NCI-H2227 (cell line): ENCODE results near the gene COLEC12.

Experiments
- DNase-seq: peaks from one replicate; lab custom pipeline; 2025; ENCODE audit not compliant: unreplicated experiment; lab: John Stamatoyannopoulos, UW

Gene COLEC12

DNA sequence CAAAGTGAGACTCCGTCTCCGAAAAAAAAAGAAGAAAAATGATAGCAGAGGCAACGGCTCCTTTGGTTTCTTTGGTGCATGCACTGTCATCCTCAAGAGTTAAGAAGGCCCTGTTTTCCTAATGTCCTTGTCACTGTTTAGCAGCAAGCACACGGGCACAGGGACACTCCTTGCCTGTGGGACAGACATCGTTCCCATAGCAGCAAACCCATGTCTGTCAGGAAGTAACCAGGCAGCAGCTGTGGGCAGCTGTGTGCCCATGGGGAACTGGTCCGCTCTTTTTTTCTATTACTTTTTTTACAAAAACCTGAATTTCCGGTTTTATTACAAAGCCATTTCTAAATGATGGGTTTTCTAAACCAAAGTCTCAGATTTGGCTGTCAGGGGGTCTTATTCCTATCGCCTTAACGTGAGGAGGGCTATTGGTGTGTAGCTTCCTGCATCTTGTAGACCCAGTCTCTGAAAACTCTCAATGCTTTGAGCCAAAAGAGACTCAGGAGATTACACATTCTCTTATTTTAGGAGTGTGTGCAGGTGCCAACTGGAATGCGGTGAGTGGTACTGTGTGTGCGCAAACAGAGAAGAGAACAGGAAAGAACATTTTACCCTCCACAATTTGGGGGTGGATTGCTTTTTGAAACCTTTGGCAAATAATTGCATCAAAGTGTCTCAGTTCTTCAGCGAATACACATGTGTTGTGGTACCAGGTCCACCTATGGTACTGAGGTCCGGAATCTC, 109.6 kb downstream of the COLEC12 start:
- DNase-seq: no peak

DNA sequence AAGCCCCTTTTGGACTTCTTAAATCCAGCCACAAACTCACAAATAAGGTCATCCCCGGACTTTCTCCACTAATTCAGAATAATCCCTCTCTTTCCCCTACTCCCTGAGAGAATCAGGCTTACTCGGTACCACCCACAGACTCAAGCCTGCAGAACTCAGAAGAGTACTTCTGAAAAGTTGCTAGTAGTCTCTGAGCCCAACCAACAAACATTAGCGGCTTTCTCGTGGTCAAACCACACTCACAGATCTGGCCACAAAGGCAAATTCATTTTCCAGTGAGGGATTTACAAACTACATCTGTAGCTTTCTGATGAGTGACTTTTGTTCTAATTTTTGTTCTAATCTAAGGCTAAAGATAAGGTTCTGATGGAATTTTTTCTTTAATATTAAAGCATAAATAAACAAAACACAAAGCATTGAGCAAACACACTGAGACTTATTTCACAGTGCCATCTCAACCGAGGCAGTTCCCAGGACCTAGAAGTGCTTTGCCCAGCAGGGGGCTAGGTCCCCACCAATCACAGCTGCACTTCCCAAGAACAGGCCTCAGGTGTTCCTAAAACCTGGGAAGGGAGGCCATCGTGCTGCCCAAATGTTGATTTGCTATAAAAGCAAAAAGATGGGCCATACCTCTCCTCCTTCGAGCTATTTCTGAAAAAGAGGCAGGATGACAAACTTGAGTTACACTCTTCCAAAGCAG, 110.7 kb downstream of the COLEC12 start:
- DNase-seq: no peak

DNA sequence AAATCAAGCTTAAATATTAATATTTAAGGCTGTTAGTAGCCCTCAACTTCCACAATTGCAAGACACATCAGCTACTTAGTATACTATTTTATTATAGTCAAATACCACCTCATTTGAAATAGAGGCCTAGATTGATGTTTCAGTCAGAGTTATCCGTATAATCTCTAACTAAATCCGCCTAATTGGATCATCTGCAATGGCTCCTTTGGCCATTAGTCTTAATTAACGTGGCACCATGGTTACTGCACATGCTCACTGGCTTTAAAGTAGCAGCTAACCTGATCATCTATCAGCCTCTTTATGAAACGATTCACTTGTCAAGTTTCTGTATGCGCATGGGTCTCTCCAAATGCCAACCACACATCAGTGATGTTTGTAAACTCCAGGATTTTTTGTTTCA, 112.3 kb downstream of the COLEC12 start:
- no peak for DNase-seq

DNA sequence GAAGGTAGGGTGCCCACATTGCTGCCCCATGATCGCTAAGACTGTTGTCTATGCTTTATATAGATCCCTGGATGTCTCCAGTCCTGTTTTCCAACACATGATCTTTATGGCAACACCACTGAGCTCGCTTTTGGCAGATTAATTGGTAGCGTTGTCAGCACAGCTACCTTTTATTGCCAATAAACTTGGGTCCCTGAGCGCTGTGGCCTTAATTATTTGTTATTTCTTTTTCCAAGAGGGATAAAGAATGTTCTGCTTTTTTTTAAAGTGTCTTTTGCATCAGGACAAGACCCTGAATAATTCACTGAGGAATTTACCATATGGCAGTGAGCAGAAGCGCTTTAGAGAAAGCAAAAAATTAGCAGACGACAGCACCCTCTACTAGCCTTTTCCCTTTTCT, 113.5 kb downstream of the COLEC12 start:
- no peak for DNase-seq

DNA sequence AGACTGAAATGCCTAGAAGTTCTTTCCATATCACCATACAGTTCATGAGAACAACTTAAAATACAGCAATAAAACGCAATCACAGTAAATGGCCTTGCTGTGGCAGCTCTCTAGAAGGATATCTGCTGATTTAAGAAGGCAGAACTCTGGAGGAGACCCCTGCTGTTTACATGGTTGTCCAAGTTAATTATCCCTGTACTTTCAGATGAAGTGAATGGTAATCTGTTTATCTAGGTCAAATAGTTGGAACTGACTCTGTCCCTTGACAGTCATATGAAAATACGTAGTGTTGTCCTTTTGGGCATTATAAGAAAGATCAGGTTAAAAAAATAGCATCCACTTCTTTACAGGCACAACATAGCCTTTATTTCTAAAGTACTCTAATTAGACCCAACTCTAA, 115.6 kb downstream of the COLEC12 start:
- DNase-seq: no peak

DNA sequence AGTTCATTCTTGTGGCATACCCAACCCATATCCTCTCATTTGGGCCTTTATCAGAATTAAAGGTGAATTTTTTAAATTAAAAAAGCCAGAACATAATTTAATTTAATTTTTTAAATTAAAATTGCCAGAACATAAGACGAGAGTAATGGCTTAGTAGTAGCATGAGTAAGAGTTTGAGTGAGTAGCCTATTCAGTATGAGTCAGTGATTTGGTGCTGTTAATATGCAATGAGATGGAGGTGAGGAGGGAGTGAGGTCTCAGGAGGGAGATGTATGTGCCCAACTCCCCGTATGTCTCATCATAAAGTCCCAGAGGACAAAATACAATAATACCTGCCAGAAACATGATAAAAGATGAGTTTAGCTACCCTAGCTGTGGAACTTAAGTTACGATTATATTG, 117.4 kb downstream of the COLEC12 start:
- DNase-seq: no peak

DNA sequence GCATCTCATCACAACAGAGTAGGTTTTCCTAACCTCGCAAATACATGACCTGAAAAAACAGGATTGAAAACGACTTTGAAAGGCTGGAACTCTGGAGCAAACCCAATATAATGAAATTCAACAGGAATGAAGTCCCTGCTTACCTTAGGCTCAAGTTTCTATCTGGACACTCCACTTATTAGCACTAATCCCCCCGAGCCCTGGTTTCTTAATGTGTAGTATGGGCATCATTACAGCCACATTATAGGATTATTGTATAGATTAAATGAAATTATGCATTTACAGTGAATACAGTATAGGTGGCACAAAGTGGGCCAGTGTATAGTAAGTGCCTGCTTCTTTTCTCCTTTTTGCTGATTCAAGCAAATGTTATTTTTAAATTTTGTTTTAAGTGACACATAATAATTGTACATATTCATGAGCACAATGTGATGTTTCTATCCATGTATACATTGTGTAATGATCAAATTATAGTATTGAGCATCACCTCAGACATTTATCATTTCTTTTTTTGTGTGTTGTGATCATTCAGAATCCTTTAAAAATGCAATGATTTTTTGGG, 118.0 kb downstream of the COLEC12 start:
- DNase-seq: no peak

DNA sequence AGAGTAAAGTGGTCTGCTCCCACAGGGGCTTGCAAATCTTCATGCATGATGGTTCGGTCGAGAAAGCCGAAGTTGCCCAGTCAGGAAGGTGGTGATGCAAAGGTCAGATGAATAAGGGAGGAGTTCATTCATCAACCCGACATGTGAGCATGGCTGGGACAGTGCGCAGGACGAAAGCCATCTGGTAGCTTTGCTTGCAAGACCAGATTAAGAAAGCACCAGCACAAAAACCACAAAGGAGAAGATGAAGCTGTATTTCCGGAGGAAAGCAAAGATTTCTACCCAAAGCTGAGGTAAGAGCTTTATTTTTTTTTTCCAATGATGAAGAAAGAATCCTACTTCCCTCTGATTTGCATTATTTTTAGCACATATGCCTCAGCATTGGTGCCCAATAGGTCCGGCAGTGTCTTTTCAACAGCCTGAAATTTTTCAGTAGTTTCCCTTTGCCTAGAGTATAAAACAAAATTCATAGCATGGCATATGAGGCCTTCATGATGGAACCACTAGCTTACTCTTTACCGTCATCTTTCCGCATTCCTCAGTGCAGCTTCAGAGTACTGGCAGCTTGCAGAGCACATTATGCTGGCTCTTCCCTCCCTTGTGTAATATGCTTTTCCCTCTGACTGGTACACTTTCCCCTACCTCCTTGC, 120.7 kb downstream of the COLEC12 start:
- no peak for DNase-seq

DNA sequence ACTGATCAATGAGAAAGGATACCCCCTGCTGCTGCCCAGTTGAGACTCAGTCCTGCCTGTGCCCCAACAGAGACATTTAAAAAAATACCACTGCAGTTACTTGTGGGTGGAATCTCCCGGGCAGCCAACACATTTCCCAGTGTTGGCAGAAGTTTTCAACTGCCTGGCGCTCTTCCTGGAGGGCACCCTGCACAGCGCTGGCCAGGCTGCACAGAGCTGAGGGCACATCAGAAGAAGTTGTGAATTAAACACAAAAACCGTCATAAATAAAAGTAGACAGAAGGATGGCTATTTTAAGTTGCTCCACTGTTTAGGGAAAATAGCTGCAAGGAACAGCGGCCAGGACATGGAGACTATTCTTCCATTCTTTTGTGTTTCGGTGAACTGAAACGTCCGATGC, 122.4 kb downstream of the COLEC12 start:
- no peak for DNase-seq

DNA sequence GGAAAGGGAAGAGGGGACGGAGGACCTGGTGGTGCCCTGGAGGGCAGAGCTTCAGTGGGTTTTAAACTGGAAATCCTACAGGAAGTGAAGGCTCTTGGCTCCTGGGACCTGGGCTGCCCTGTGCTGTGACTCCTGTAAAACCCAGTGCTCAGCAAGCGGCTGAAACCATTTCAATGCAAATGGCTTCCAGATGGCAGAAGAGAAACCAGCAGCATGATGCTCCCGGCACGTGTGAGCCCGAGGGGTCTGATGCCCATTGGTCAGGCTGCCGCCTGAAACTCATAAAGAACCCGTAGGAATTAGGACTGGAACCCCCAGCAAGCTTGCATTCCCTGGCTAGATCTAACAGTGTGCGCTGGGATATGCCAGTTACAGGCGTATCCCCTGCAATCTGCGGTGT, 123.4 kb downstream of the COLEC12 start:
- DNase-seq: no peak

DNA sequence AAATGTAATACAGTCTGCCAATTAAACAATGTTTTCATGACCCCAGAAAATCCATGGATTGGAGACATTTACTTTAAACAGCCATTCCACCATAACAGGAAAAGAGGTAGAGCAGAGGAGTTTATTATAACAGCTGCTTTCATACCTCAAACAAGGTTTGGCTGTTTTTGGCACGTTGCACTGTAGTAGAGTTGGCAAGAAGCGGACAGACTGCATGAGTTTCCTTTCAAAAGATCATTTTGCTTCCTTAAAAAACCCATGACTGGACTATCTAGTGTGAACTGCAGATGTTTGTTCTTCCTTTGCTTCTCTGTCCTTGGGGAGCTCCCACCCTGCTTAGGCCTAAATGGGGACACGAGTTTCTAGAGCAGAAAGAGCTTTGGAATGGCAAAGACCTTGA, 124.2 kb downstream of the COLEC12 start:
- no peak for DNase-seq

DNA sequence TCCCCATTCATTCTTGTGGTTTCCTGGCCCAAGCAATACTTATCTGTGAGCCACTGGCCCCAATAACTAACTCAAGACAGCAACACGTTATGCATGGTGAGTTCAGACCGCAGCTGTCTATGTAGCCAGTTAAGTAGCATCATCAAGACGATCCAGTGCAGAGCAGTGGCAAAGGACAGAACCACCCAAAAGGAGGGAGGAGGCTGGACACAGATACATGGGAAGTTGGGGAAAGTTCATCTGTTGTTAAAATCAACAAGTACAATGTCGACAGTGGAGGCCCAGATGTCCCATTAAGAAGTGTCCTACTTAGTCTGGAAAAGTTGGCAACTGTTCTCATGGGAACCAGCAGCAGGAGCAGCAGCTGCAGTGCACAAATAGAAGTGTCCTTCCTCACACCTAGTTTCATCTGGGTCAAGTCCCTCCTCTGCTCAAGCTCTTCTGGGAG, 125.8 kb downstream of the COLEC12 start:
- DNase-seq: no peak

DNA sequence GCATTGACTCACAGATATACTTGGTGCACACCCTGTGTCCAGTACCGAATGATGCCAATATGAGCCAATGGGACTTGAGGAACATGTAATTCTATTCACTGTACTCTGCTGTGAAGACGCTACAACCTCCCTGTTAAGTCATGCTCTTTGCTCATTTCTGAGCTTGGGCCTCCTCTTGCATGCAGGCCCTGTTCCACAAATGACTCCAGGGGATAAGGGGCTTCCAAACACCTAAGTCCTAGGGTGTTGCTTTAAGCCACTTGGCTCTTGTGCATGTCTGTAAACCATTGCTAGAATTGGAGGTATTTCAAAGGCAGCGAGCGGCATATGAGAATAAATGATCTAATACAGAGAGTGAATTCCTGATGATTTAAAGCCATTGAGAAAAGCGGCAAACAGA, 126.7 kb downstream of the COLEC12 start:
- DNase-seq: no peak

DNA sequence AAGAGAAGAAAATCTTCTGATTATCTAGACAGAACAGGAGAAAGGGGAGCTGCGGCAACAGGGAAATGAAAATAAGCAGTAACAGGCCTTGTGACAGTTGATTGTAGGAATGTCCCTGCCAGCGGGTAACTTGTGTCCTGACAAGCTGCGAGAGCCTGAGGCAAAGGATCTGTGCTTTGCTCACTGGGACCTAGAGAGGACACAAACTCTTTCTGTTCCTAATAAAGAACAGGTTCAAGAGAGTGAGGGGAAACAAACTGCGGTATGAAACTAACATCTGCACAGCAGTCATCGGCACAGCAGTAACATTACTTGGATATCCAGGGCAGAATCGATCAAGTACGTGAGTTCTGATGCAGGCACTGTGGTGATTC, 128.9 kb downstream of the COLEC12 start:
- no peak for DNase-seq

DNA sequence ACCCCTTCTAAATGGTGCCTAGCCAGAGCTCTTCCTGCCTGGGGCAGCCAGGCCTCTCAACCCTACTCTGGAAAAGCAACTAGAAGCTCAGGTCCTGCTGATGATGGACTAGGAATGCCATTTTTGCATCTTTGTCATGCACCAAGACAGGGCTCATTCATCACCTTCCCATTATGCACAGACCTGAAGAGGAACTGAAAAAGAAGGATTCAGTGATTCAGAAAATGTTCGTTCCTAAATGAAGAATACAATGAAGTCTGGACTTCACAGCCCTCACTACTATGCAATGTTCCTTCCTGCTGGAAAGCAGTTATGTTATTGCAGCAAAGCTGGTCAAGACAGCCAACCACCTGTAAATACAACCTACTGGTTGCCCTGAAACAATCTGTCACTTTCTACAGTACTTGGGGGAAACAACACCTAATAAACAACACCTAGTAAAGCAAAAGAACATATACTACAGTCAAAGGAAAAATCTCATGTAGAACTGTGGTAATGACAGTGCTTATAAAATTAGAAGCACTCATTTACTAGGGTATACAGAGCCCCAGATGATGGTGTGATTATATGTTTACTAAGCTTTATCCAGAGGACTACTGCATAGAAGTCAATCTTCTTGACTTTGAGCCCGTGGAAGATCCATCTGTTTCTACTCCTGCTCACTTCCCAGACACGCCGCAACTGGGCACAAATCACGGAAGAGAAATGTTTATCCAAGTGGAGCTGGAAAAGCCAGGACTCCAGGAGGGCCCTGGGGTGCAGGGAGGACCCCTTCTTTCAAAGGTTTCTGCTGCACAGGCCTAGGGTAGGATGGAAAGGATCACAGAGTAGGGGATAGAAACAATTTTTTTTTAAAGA, 129.5 kb downstream of the COLEC12 start:
- no peak for DNase-seq

DNA sequence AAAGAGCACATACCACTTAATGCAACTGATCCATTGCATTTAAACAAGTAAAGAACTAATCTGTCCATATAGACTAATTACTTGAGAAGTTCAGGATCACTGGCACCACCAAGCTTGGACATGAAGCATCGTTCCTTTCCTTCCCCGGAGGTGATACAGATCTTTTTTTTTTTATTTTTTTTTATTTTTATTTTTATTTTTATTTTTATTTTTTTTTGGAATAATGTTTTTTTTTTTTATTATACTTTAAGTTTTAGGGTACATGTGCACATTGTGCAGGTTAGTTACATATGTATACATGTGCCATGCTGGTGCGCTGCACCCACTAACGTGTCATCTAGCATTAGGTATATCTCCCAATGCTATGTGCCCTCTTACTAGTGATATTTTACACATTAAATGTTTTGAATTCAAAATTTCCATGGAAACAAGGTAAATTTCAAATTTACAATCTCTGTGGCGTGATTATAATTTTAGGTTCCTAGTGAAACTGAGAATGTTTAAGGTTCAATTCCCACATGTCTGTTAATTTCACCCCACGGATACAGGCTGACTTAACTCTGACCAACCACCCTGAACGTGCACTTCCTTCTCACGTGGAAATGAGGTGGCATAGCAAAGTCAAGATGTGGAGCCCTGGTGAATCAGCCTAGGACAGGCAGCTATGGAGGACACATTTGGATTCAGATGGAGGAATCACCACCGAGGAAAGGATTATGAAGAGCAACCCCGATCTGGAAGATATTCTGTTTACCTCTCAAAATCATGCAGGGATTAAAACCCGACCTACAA, 131.1 kb downstream of the COLEC12 start:
- DNase-seq: no peak

DNA sequence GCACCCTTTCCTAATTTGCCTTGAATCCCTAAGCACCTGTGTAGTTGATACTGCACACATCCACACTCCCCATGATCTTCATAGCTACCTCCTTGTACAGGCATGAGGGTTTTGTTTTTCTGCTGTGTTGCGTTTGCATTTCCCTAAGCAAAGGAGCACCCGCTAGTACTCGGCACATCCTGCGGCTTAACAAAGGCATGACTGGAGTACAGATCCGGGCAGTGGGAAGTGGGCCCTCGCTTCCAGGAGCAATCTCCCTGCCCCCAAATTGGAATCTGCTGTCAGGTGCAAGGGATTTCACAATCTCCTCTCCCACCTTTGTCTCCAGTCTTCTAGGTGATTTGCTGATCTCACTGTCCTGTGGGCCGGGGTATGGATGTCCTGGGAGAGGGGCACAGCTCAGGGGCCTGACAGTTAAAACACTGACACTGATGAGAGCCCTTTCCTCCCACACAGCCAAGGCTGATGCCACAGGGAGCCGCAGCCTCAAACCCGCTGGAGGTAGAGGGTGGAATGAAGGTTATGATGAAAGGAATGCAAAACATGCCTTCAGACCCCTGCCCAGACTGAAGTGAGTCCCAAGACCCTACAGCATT, 133.9 kb downstream of the COLEC12 start:
- DNase-seq: no peak

DNA sequence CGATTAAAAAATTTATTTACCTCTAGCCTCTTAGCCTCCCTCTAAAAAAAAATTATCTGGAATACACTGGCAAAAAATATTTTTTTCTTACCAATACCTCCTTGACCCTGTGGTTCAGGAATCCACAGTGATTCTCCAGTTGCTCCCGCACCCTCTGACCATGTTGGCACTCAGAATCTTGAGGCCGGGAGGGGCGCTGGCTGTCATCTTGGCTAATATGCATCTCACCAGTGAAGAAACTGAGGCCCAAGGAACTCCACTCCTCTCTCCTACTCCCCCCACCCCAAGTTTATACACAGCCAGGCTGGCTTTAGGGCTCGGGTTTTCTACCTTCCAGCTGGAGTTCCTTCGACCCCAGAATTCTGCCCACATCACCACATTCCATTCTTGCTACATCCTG, 134.8 kb downstream of the COLEC12 start:
- DNase-seq: no peak

DNA sequence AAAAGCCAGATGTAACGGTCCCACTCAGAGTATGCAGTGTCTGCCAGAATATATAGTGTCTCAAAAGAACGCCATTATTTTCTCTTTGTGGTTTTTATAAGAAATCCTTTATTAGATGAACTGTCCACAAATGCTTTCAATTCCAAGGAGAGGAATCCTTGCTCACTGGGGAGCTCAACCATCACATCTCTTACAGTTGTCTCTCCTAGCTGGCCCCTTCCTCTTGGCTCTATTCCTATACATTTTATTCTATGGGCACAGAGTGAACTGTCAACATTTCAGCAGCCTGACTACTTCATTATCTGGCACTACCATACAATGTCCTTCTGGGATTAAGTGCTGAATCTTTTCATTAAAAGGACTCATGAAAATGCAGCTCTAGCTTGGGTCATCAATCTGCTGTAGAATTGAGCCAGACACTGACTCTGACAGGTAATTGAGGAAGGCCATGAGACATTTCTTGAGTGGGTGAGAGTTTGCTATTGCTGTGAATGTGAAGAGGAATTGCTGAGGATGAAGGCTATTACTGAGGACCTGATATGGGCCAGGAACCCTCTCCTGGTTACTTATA, 136.2 kb downstream of the COLEC12 start:
- no peak for DNase-seq
